Fibroblast of lung (primary cell): Measurements from ENCODE around the gene SLC27A1.

Experiments used
- EZH2 ChIP-seq: IDR thresholded peaks from 2 replicates; pipeline ENCODE4 v1.5.1; 2012; ENCODE audit warnings: low read length, control low read depth, mild to moderate bottlenecking; ENCODE audit errors: missing control alignments
- TF ChIP-seq, protein P1 (sequence below), 2 donors: IDR thresholded peaks in 1 of 2; conservative IDR thresholded peaks in 1 of 2; 1 replicate in 1 of 2; 2 replicates in 1 of 2; pipeline ENCODE4 v1.5.1; 2011 to 2012; ENCODE audit warnings: low read length in 2 of 2, control low read depth in 1 of 2, inconsistent platforms in 1 of 2, low read depth in 1 of 2, mild to moderate bottlenecking in 1 of 2

DNA sequence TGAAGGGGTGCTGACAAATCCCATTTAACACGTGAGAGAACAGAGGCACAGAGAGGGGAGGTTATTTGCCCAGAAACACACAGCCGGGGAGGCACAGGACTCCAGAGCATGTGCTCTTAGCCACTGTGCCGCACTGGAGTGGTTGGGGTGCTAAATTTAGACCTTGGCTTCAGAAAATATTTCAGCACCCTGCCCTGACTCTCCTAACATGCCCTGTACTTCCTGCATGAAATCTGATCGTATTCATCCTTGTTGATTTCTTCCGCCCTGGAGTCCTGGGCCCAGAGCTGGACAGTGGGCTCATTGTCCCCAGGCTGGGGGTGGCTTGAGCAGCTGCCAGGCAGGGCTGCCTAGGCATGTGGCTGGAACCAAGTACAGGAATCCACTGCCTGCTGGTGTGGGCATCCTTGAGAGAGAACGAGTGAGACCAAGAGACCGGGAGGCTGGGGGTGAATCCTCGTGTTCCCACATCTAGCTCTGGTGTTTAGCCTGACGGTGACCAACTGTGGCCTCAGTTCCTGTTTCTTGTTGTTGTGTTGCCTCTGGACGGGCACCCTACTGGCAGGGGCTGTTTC, 5.3 kb downstream of the SLC27A1 start:
- TF ChIP-seq, protein P1, sequence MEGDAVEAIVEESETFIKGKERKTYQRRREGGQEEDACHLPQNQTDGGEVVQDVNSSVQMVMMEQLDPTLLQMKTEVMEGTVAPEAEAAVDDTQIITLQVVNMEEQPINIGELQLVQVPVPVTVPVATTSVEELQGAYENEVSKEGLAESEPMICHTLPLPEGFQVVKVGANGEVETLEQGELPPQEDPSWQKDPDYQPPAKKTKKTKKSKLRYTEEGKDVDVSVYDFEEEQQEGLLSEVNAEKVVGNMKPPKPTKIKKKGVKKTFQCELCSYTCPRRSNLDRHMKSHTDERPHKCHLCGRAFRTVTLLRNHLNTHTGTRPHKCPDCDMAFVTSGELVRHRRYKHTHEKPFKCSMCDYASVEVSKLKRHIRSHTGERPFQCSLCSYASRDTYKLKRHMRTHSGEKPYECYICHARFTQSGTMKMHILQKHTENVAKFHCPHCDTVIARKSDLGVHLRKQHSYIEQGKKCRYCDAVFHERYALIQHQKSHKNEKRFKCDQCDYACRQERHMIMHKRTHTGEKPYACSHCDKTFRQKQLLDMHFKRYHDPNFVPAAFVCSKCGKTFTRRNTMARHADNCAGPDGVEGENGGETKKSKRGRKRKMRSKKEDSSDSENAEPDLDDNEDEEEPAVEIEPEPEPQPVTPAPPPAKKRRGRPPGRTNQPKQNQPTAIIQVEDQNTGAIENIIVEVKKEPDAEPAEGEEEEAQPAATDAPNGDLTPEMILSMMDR (conservative IDR thresholded peaks at IDR 0.05 in 1 of 2, IDR thresholded peaks at IDR 0.05 in 1 of 2; ENCODE audit: low read depth in 1 of 2, low read length in 2 of 2) = no peak
- TF ChIP-seq EZH2 = no peak
